ENCODE results near the gene AUTS2. TPM values are rescaled to one million over a fixed set of nuclear protein-coding genes. Genes with fewer than 3 reads are reported as not detected.

Gene AUTS2
- total and polyA plus RNA-seq, 2 of the 8 experiments (the other 6 are each of a cell fraction or from before 2014, with no cell fraction given): 25.9 to 101 TPM

DNA sequence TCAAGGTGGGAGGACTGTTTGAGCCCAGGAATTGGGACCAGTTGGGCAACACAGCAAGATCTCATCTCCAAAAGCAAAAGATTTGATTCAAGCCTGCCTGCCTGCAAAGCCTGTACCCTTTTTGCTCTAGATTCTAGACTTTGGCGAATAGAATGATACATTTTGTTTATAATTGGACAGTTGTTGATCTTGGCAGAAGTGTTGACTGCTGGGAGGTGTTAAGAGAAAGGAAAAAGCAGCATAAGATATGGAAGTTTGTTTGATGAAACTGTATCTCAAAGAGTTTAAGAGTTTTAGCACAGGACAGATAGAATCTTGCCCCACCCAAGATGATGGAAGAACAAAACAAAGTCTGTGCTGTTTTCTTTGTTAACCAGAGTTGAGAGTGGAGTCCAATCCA lies 224.1 kb downstream of the AUTS2 start (continued):
- TF ChIP-seq, protein P1, sequence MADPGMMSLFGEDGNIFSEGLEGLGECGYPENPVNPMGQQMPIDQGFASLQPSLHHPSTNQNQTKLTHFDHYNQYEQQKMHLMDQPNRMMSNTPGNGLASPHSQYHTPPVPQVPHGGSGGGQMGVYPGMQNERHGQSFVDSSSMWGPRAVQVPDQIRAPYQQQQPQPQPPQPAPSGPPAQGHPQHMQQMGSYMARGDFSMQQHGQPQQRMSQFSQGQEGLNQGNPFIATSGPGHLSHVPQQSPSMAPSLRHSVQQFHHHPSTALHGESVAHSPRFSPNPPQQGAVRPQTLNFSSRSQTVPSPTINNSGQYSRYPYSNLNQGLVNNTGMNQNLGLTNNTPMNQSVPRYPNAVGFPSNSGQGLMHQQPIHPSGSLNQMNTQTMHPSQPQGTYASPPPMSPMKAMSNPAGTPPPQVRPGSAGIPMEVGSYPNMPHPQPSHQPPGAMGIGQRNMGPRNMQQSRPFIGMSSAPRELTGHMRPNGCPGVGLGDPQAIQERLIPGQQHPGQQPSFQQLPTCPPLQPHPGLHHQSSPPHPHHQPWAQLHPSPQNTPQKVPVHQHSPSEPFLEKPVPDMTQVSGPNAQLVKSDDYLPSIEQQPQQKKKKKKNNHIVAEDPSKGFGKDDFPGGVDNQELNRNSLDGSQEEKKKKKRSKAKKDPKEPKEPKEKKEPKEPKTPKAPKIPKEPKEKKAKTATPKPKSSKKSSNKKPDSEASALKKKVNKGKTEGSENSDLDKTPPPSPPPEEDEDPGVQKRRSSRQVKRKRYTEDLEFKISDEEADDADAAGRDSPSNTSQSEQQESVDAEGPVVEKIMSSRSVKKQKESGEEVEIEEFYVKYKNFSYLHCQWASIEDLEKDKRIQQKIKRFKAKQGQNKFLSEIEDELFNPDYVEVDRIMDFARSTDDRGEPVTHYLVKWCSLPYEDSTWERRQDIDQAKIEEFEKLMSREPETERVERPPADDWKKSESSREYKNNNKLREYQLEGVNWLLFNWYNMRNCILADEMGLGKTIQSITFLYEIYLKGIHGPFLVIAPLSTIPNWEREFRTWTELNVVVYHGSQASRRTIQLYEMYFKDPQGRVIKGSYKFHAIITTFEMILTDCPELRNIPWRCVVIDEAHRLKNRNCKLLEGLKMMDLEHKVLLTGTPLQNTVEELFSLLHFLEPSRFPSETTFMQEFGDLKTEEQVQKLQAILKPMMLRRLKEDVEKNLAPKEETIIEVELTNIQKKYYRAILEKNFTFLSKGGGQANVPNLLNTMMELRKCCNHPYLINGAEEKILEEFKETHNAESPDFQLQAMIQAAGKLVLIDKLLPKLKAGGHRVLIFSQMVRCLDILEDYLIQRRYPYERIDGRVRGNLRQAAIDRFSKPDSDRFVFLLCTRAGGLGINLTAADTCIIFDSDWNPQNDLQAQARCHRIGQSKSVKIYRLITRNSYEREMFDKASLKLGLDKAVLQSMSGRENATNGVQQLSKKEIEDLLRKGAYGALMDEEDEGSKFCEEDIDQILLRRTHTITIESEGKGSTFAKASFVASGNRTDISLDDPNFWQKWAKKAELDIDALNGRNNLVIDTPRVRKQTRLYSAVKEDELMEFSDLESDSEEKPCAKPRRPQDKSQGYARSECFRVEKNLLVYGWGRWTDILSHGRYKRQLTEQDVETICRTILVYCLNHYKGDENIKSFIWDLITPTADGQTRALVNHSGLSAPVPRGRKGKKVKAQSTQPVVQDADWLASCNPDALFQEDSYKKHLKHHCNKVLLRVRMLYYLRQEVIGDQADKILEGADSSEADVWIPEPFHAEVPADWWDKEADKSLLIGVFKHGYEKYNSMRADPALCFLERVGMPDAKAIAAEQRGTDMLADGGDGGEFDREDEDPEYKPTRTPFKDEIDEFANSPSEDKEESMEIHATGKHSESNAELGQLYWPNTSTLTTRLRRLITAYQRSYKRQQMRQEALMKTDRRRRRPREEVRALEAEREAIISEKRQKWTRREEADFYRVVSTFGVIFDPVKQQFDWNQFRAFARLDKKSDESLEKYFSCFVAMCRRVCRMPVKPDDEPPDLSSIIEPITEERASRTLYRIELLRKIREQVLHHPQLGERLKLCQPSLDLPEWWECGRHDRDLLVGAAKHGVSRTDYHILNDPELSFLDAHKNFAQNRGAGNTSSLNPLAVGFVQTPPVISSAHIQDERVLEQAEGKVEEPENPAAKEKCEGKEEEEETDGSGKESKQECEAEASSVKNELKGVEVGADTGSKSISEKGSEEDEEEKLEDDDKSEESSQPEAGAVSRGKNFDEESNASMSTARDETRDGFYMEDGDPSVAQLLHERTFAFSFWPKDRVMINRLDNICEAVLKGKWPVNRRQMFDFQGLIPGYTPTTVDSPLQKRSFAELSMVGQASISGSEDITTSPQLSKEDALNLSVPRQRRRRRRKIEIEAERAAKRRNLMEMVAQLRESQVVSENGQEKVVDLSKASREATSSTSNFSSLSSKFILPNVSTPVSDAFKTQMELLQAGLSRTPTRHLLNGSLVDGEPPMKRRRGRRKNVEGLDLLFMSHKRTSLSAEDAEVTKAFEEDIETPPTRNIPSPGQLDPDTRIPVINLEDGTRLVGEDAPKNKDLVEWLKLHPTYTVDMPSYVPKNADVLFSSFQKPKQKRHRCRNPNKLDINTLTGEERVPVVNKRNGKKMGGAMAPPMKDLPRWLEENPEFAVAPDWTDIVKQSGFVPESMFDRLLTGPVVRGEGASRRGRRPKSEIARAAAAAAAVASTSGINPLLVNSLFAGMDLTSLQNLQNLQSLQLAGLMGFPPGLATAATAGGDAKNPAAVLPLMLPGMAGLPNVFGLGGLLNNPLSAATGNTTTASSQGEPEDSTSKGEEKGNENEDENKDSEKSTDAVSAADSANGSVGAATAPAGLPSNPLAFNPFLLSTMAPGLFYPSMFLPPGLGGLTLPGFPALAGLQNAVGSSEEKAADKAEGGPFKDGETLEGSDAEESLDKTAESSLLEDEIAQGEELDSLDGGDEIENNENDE (IDR thresholded peaks at IDR 0.05; ENCODE audit: insufficient replicate concordance, low read length): no peak
- TF ChIP-seq CHD2 (IDR thresholded peaks at IDR 0.05; ENCODE audit: low read length) (no peak), SP4 (IDR thresholded peaks at IDR 0.05; ENCODE audit: low read length) (no peak), TAF1 (IDR thresholded peaks at IDR 0.05; ENCODE audit: low read depth, low read length) (no peak), EP300 (IDR thresholded peaks at IDR 0.05; ENCODE audit: borderline replicate concordance in 1 of 2, low read depth in 2 of 2, low read length in 2 of 2) (no peak), SIN3A (conservative IDR thresholded peaks at IDR 0.05 in 1 of 2, IDR thresholded peaks at IDR 0.05 in 1 of 2; ENCODE audit: low read depth in 1 of 2, low read length in 2 of 2) (no peak), MAFK (IDR thresholded peaks at IDR 0.05; ENCODE audit: low read depth, low read length) (no peak)
- TF ChIP-seq, protein P2, sequence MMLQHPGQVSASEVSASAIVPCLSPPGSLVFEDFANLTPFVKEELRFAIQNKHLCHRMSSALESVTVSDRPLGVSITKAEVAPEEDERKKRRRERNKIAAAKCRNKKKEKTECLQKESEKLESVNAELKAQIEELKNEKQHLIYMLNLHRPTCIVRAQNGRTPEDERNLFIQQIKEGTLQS (IDR thresholded peaks at IDR 0.05; ENCODE audit: insufficient read depth, low read depth, low read length): no peak
